H9 (cell line): Measurements from ENCODE around the gene CCDC27. TPM values are rescaled to one million over a fixed set of nuclear protein-coding genes. Genes with fewer than 3 reads are reported as not detected.
A peak's percentile ranks its signal among the peaks of the same experiment; 100 is the strongest.

ENCODE experiments used
- DNase-seq: peaks from one replicate; pipeline ENCODE4 v3.0.0-alpha.2; 2017
- H2AFZ ChIP-seq: one replicate; pipeline ENCODE4 v1.6.1; 2013; ENCODE audit warnings: mild to moderate bottlenecking, low read length, control low read depth, moderate library complexity
- H2AK5ac ChIP-seq: 2 replicates; pipeline ENCODE4 v1.6.1; 2013; ENCODE audit warnings: low read length, control low read depth, mixed read lengths; ENCODE audit not compliant: insufficient read length
- H2BK120ac ChIP-seq: one replicate; pipeline ENCODE4 v1.6.1; 2013; ENCODE audit warnings: low read depth, mild to moderate bottlenecking, low read length, control low read depth, inconsistent platforms; ENCODE audit not compliant: poor library complexity, severe bottlenecking
- H2BK12ac ChIP-seq: 2 replicates; pipeline ENCODE4 v1.6.1; 2013; ENCODE audit warnings: low read length, control low read depth, mixed read lengths, low read depth; ENCODE audit not compliant: insufficient read length
- H2BK15ac ChIP-seq: 2 replicates; pipeline ENCODE4 v1.6.1; 2013; ENCODE audit warnings: low read depth, low read length, control low read depth
- H2BK20ac ChIP-seq: one replicate; pipeline ENCODE4 v1.6.1; 2013; ENCODE audit warnings: low read depth, mild to moderate bottlenecking, low read length, control low read depth, inconsistent platforms; ENCODE audit not compliant: poor library complexity, severe bottlenecking
- H2BK5ac ChIP-seq: 2 replicates; pipeline ENCODE4 v1.6.1; 2013; ENCODE audit warnings: low read length, control low read depth, mixed read lengths; ENCODE audit not compliant: insufficient read length
- H3K14ac ChIP-seq: 2 replicates; pipeline ENCODE4 v1.6.1; 2013; ENCODE audit warnings: low read length, control low read depth; ENCODE audit not compliant: insufficient read depth
- H3K18ac ChIP-seq: 2 replicates; pipeline ENCODE4 v1.6.1; 2013; ENCODE audit warnings: low read depth, mild to moderate bottlenecking, mixed read lengths, low read length, control low read depth; ENCODE audit not compliant: insufficient read length
- H3K23ac ChIP-seq: 2 replicates; pipeline ENCODE4 v1.6.1; 2013; ENCODE audit warnings: low read length, control low read depth, mixed read lengths, low read depth; ENCODE audit not compliant: insufficient read length
- H3K23me2 ChIP-seq: 2 replicates; pipeline ENCODE4 v1.6.1; 2013; ENCODE audit warnings: low read depth, mild to moderate bottlenecking, mixed read lengths, low read length, control low read depth; ENCODE audit not compliant: insufficient read length, poor library complexity, severe bottlenecking
- H3K27ac ChIP-seq: 2 replicates; pipeline ENCODE4 v1.5.1; 2013; ENCODE audit warnings: low read length, control low read depth, mixed read lengths, low read depth; ENCODE audit not compliant: insufficient read length
- H3K27me3 ChIP-seq: 2 replicates; pipeline ENCODE4 v1.6.1; 2013; ENCODE audit warnings: low read length, control low read depth, inconsistent platforms; ENCODE audit not compliant: insufficient read depth
- H3K4ac ChIP-seq: 2 replicates; pipeline ENCODE4 v1.6.1; 2013; ENCODE audit warnings: low read depth, mild to moderate bottlenecking, control low read depth, inconsistent platforms, low read length, moderate library complexity
- H3K4me1 ChIP-seq: 2 replicates; pipeline ENCODE4 v1.6.1; 2013; ENCODE audit warnings: low read length, control low read depth, inconsistent platforms; ENCODE audit not compliant: insufficient read depth
- H3K4me2 ChIP-seq: 2 replicates; pipeline ENCODE4 v1.6.1; 2013; ENCODE audit warnings: low read length, control low read depth, mixed read lengths; ENCODE audit not compliant: insufficient read length, insufficient read depth
- H3K56ac ChIP-seq: 2 replicates; pipeline ENCODE4 v1.6.1; 2013; ENCODE audit warnings: low read depth, mild to moderate bottlenecking, mixed read lengths, low read length, control low read depth; ENCODE audit not compliant: insufficient read length
- H3K79me1 ChIP-seq: 2 replicates; pipeline ENCODE4 v1.6.1; 2013; ENCODE audit warnings: low read depth, mild to moderate bottlenecking, moderate library complexity, low read length, control low read depth, inconsistent platforms; ENCODE audit not compliant: insufficient read depth, poor library complexity, severe bottlenecking
- H3K79me2 ChIP-seq: 2 replicates; pipeline ENCODE4 v1.6.1; 2013; ENCODE audit warnings: low read length, control low read depth, inconsistent platforms; ENCODE audit not compliant: insufficient read depth
- H3K9ac ChIP-seq: 2 replicates; pipeline ENCODE4 v1.6.1; 2013; ENCODE audit warnings: low read length, control low read depth, mixed read lengths; ENCODE audit not compliant: insufficient read length; ENCODE audit errors: extremely low read depth
- H3K9me3 ChIP-seq: one replicate; pipeline ENCODE4 v1.6.1; 2013; ENCODE audit warnings: low read depth, low read length, inconsistent platforms; ENCODE audit not compliant: control insufficient read depth
- H3T11ph ChIP-seq: one replicate; pipeline ENCODE4 v1.6.1; 2013; ENCODE audit warnings: mild to moderate bottlenecking, low read length, control low read depth, inconsistent platforms
- H4K20me1 ChIP-seq: one replicate; pipeline ENCODE4 v1.6.1; 2013; ENCODE audit not compliant: control insufficient read depth, insufficient read length, insufficient read depth
- H4K5ac ChIP-seq: 2 replicates; pipeline ENCODE4 v1.6.1; 2013; ENCODE audit warnings: low read depth, mild to moderate bottlenecking, mixed read lengths, low read length, control low read depth; ENCODE audit not compliant: insufficient read length
- H4K8ac ChIP-seq: replicated peaks from 2 replicates; pipeline ENCODE4 v1.6.1; 2013; ENCODE audit warnings: low read length, control low read depth, mixed read lengths, low read depth; ENCODE audit not compliant: insufficient read length
- H4K91ac ChIP-seq: 2 replicates; pipeline ENCODE4 v1.6.1; 2013; ENCODE audit warnings: low read depth, mild to moderate bottlenecking, moderate library complexity, mixed read lengths, low read length, control low read depth; ENCODE audit not compliant: insufficient read length
- H3K27ac Mint-ChIP-seq, 3 experiments: 2 replicates in 2 of 3; 3 replicates in 1 of 3; pipeline ENCODE4 v1.8.0; 2020 to 2021; ENCODE audit warnings: mixed read lengths in 3 of 3, mild to moderate bottlenecking in 1 of 3, moderate library complexity in 1 of 3
- H3K27me3 Mint-ChIP-seq: 2 replicates; pipeline ENCODE4 v1.8.0; 2021; ENCODE audit warnings: low read depth, mild to moderate bottlenecking, moderate library complexity, mixed read lengths
- H3K36me3 Mint-ChIP-seq, 3 experiments: 2 replicates in 2 of 3; 3 replicates in 1 of 3; pipeline ENCODE4 v1.8.0; 2020 to 2021; ENCODE audit warnings: low read depth in 3 of 3, mixed read lengths in 3 of 3; ENCODE audit not compliant: insufficient read depth in 1 of 3
- H3K4me1 Mint-ChIP-seq, 2 experiments: 2 replicates each; pipeline ENCODE4 v1.8.0; 2020; ENCODE audit warnings: mixed read lengths in 2 of 2
- H3K4me3 Mint-ChIP-seq, 2 experiments: 2 replicates in 1 of 2; 3 replicates in 1 of 2; pipeline ENCODE4 v1.8.0; 2020 to 2021; ENCODE audit warnings: mild to moderate bottlenecking in 2 of 2, mixed read lengths in 2 of 2, moderate library complexity in 1 of 2
- H3K9me3 Mint-ChIP-seq, 2 experiments: 2 replicates in 1 of 2; 3 replicates in 1 of 2; pipeline ENCODE4 v1.8.0; 2020; ENCODE audit warnings: mild to moderate bottlenecking in 2 of 2, mixed read lengths in 2 of 2, moderate library complexity in 1 of 2
- WGBS: extraction: QIAGEN DNeasy Blood & Tissue Kit; methylation state at CpG from one replicate; pipeline ENCODE4 v1.1.7; 2013; ENCODE audit warnings: missing lambda C conversion rate, low lambda C conversion rate, mixed read lengths; ENCODE audit not compliant: insufficient read length; ENCODE audit errors: extremely low coverage; 5-methylcytosine and 5-hydroxymethylcytosine counted together
- total RNA-seq: library from RNA; stranded (reverse); gene quantifications from 2 replicates; pipeline ENCODE4 v1.2.1, GENCODE V29; 2021
- TF ChIP-seq, protein P1 (sequence below): fragments of 200-600 bp; sonication (generic); conservative IDR thresholded peaks from 3 replicates; pipeline ENCODE4 v1.8.0; 2021; ENCODE audit warnings: antibody characterized with exemption, mild to moderate bottlenecking

Gene CCDC27
- total RNA-seq, 1 experiment from 2014 or later: not detected

DNA sequence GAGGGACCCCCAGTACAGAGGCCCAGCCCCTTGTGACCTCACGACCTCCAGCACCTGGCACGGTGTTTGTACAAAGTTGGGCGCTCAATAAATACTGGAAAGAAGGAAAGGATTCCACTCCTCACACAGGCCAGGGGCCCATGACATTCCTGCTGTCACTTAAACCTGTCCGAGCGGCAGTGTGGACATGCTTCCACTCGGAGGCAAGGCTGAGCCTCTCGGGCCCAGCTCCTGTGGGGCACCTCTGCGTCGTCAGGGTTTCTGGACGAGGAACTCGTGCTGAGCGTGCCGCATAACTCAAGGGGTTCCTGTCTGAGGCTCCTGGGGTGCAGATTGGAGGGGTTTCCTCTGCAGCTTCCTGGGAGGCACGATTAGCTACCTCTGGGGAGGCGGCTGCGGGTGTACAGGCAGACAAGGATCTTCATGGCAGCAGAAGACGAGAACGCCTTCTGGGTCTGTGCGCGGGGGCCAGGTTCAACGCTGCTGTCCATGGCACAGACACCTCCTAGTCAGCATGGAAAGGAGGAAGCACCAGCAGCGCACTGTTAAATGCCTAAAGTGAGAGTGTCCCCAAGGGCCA is 16.7 kb downstream of the CCDC27 start:
- Histone ChIP-seq H3K27ac (no peak overlapping the region), H2BK12ac (no peak overlapping the region), H3K4me2 (no peak overlapping the region), H3K79me2 (no peaks in the 10 kb centered on the region), H2BK5ac (no peak overlapping the region), H3K4ac (no peak overlapping the region), H4K91ac (no peak overlapping the region), H3K9ac (no peak overlapping the region), H4K20me1 (no peaks in the 10 kb centered on the region), H3K4me1 (no peaks in the 10 kb centered on the region; the same call in 1 of the 2 replicates), H2BK20ac (no peak overlapping the region), H3T11ph (no peak overlapping the region), H4K5ac (no peak overlapping the region), H2BK15ac (no peak overlapping the region), H2BK120ac (no peak overlapping the region), H3K14ac (no peak overlapping the region), H3K27me3 (no peaks in the 10 kb centered on the region), H3K79me1 (no peaks in the 10 kb centered on the region), H3K9me3 (no peaks in the 10 kb centered on the region), H3K23ac (no peak overlapping the region), H2AFZ (no peak overlapping the region), H3K23me2 (peaks cover 11% of the 10 kb centered on the region), H2AK5ac (no peak overlapping the region), H3K56ac (no peak overlapping the region), H3K18ac (no peak overlapping the region), H4K8ac (no peak overlapping the region)
- peaks cover 16 to 35% of the 10 kb centered on the region in 2 experiments for H3K9me3 Mint-ChIP-seq
- no peak overlapping the region for H3K4me3 Mint-ChIP-seq
- H3K36me3 Mint-ChIP-seq: peaks cover 2 to 24% (median 11%) of the 10 kb centered on the region in 3 experiments; a peak in 6 of 7 replicates
- no peak for DNase-seq
- peak overlapping the region in 1 of 3 experiments; percentile 27; a peak in 1 of 7 replicates for H3K27ac Mint-ChIP-seq
- TF ChIP-seq, protein P1, sequence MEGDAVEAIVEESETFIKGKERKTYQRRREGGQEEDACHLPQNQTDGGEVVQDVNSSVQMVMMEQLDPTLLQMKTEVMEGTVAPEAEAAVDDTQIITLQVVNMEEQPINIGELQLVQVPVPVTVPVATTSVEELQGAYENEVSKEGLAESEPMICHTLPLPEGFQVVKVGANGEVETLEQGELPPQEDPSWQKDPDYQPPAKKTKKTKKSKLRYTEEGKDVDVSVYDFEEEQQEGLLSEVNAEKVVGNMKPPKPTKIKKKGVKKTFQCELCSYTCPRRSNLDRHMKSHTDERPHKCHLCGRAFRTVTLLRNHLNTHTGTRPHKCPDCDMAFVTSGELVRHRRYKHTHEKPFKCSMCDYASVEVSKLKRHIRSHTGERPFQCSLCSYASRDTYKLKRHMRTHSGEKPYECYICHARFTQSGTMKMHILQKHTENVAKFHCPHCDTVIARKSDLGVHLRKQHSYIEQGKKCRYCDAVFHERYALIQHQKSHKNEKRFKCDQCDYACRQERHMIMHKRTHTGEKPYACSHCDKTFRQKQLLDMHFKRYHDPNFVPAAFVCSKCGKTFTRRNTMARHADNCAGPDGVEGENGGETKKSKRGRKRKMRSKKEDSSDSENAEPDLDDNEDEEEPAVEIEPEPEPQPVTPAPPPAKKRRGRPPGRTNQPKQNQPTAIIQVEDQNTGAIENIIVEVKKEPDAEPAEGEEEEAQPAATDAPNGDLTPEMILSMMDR: no peak
- no CpG with 5 or more reads among the region's 22 CpGs for WGBS
- peaks cover 47% of the 10 kb centered on the region for H3K27me3 Mint-ChIP-seq
- peaks cover 9 to 17% of the 10 kb centered on the region in 2 experiments; a peak in 3 of 4 replicates for H3K4me1 Mint-ChIP-seq
